SK-N-SH (cell line): ENCODE data around the gene GPC4. TPM values are rescaled to one million over a fixed set of nuclear protein-coding genes. Genes with fewer than 3 reads are reported as not detected.

ENCODE experiments used
- CTCF ChIA-PET: fragments of 300-600, 350-600 bp; formaldehyde crosslinking; extraction: SDS; loops from one replicate; lab custom pipeline; 2021; lab: Yijun Ruan, JAX
- POLR2A ChIA-PET: fragments of 350-600 bp; sonication (Branson Sonifier 250); formaldehyde crosslinking; extraction: SDS; loops from one replicate; lab custom pipeline; 2020; ENCODE audit warnings: antibody characterized with exemption, inconsistent platforms; lab: Yijun Ruan, JAX
- DNase-seq: peaks from one replicate; pipeline ENCODE4 v3.0.0; 2012
- H2AFZ ChIP-seq: fragments of 200-600 bp; sonication (generic); 2 replicates; pipeline ENCODE4 v1.8.1; 2016; ENCODE audit warnings: antibody characterized with exemption, mild to moderate bottlenecking, low read depth
- H3F3A ChIP-seq: fragments of 200-600 bp; sonication (generic); replicated peaks from 2 replicates; pipeline ENCODE3; 2016; ENCODE audit warnings: antibody characterized with exemption, mild to moderate bottlenecking; ENCODE audit not compliant: insufficient read depth
- H3K27ac ChIP-seq, 2 experiments: fragments of 200-500 bp in 1 of 2; fragments of 200-600 bp in 1 of 2; sonication (Bioruptor generic) in 1 of 2; sonication (generic), shearing (Covaris generic) in 1 of 2; 2 replicates each; pipeline versions ENCODE4 v1.5.1 to v1.6.1; 2014 to 2016; ENCODE audit warnings: low read depth in 2 of 2, inconsistent platforms in 1 of 2, low read length in 1 of 2, mild to moderate bottlenecking in 1 of 2, mixed read lengths in 1 of 2
- H3K27me3 ChIP-seq: fragments of 200-600 bp; sonication (generic), shearing (Covaris generic); 2 replicates; pipeline ENCODE4 v1.6.1; 2016; ENCODE audit warnings: mixed run types; ENCODE audit not compliant: insufficient read depth
- H3K36me3 ChIP-seq, 2 experiments: fragments of 200-500 bp in 1 of 2; fragments of 200-600 bp in 1 of 2; sonication (Bioruptor generic) in 1 of 2; sonication (generic) in 1 of 2; replicated peaks in 1 of 2; 2 replicates each; pipeline versions ENCODE3 to v1.5.1; 2014 to 2016; ENCODE audit warnings: low read length in 1 of 2, mild to moderate bottlenecking in 1 of 2; ENCODE audit not compliant: insufficient read depth in 2 of 2, control insufficient read depth in 1 of 2
- H3K4me1 ChIP-seq, 2 experiments: fragments of 200-500 bp in 1 of 2; fragments of 200-600 bp in 1 of 2; sonication (Bioruptor generic) in 1 of 2; sonication (generic), shearing (Covaris generic) in 1 of 2; 2 replicates each; pipeline versions ENCODE4 v1.5.1 to v1.6.1; 2014 to 2016; ENCODE audit warnings: low read depth in 1 of 2, low read length in 1 of 2, mixed run types in 1 of 2; ENCODE audit not compliant: insufficient read depth in 2 of 2, control insufficient read depth in 1 of 2
- H3K4me2 ChIP-seq: fragments of 200-600 bp; sonication (generic), shearing (Covaris generic); 2 replicates; pipeline ENCODE4 v1.6.1; 2017; ENCODE audit warnings: mixed run types
- H3K4me3 ChIP-seq, 2 experiments: fragments of 200-500 bp in 1 of 2; fragments of 200-600 bp in 1 of 2; sonication (Bioruptor generic) in 1 of 2; sonication (generic), shearing (Covaris generic) in 1 of 2; 2 replicates each; pipeline versions ENCODE4 v1.5.1 to v1.8.1; 2014 to 2016; ENCODE audit warnings: low read depth in 2 of 2, inconsistent platforms in 1 of 2, low read length in 1 of 2, mild to moderate bottlenecking in 1 of 2, mixed read lengths in 1 of 2, moderate library complexity in 1 of 2
- H3K79me2 ChIP-seq: fragments of 200-600 bp; sonication (generic); 2 replicates; pipeline ENCODE4 v1.8.1; 2017; ENCODE audit warnings: mild to moderate bottlenecking; ENCODE audit not compliant: insufficient read depth
- H3K9ac ChIP-seq: fragments of 200-600 bp; sonication (generic); 2 replicates; pipeline ENCODE4 v1.6.1; 2017; ENCODE audit warnings: mixed run types
- H3K9me2 ChIP-seq: fragments of 200-600 bp; sonication (generic); 2 replicates; pipeline ENCODE4 v1.6.1; 2017; ENCODE audit warnings: mixed run types
- H3K9me3 ChIP-seq: fragments of 200-600 bp; sonication (generic); 2 replicates; pipeline ENCODE4 v1.6.1; 2017; ENCODE audit warnings: mixed run types, mild to moderate bottlenecking, moderate library complexity
- H4K20me1 ChIP-seq: fragments of 200-600 bp; sonication (generic); 2 replicates; pipeline ENCODE4 v1.6.1; 2017; ENCODE audit warnings: mild to moderate bottlenecking, mixed run types; ENCODE audit not compliant: insufficient read depth
- CHD2 ChIP-seq: fragments of 150-350 bp; IDR thresholded peaks from 2 replicates; pipeline ENCODE4 v1.6.1; 2018; ENCODE audit warnings: low read length; ENCODE audit not compliant: partially characterized antibody
- ELF1 ChIP-seq: IDR thresholded peaks from 2 replicates; pipeline ENCODE4 v1.4.0; 2012
- EP300 ChIP-seq, 2 experiments: IDR thresholded peaks; 2 replicates each; pipeline versions ENCODE4 v1.4.0 to v1.6.1; 2012; ENCODE audit warnings: borderline replicate concordance in 1 of 2, low read depth in 1 of 2, low read length in 1 of 2
- FOXJ3 ChIP-seq: sonication (generic); formaldehyde crosslinking; IDR thresholded peaks from 2 replicates; pipeline ENCODE4 v1.5.1; 2020; ENCODE audit warnings: mild to moderate bottlenecking, missing genetic modification reagents
- GABPA ChIP-seq: IDR thresholded peaks from 2 replicates; pipeline ENCODE4 v1.4.0; 2012; ENCODE audit warnings: low read depth, mild to moderate bottlenecking
- JUND ChIP-seq: IDR thresholded peaks from 2 replicates; pipeline ENCODE4 v1.4.0; 2012
- MEF2A ChIP-seq: IDR thresholded peaks from 2 replicates; pipeline ENCODE4 v1.4.0; 2012; ENCODE audit warnings: low read depth, borderline replicate concordance
- NFIC ChIP-seq: IDR thresholded peaks from 2 replicates; pipeline ENCODE4 v1.4.0; 2012; ENCODE audit warnings: borderline replicate concordance
- RCOR1 ChIP-seq: fragments of 150-350 bp; IDR thresholded peaks from 2 replicates; pipeline ENCODE4 v1.6.1; 2017; ENCODE audit warnings: antibody characterized with exemption, low read length
- RXRA ChIP-seq: IDR thresholded peaks from 2 replicates; pipeline ENCODE4 v1.4.0; 2012; ENCODE audit warnings: low read depth, mild to moderate bottlenecking, borderline replicate concordance
- TAF1 ChIP-seq: IDR thresholded peaks from 2 replicates; pipeline ENCODE4 v1.6.1; 2012; ENCODE audit warnings: low read depth, mild to moderate bottlenecking, low read length, moderate library complexity, borderline replicate concordance
- TCF12 ChIP-seq: IDR thresholded peaks from 2 replicates; pipeline ENCODE4 v1.4.0; 2012
- TEAD4 ChIP-seq: IDR thresholded peaks from 2 replicates; pipeline ENCODE4 v1.4.0; 2012; ENCODE audit warnings: mild to moderate bottlenecking, borderline replicate concordance; ENCODE audit not compliant: insufficient read depth
- YY1 ChIP-seq: IDR thresholded peaks from 2 replicates; pipeline ENCODE4 v1.4.0; 2012; ENCODE audit warnings: low read depth, mild to moderate bottlenecking
- WGBS: methylation state at CpG from one replicate; pipeline ENCODE4 v1.1.6; 2017; ENCODE audit warnings: low lambda C conversion rate; 5-methylcytosine and 5-hydroxymethylcytosine counted together
- polyA plus RNA-seq, 3 experiments: library from polyadenylated mRNA; depleted of rRNA; stranded (reverse); fragments of >200 nt; gene quantifications; 2 replicates each; pipeline ENCODE4 v1.2.3, GENCODE V29; 2012
- TF ChIP-seq, protein P1 (sequence below): IDR thresholded peaks from 2 replicates; pipeline ENCODE4 v1.4.0; 2012; ENCODE audit warnings: low read depth, borderline replicate concordance
- TF ChIP-seq, protein P2 (sequence below): IDR thresholded peaks from 2 replicates; pipeline ENCODE4 v1.6.1; 2012; ENCODE audit warnings: mild to moderate bottlenecking, low read depth, low read length, moderate library complexity
- TF ChIP-seq, protein P3 (sequence below): fragments of 200-600 bp; sonication (generic); IDR thresholded peaks from 2 replicates; pipeline ENCODE4 v1.6.1; 2017; ENCODE audit warnings: antibody characterized with exemption, mild to moderate bottlenecking, moderate library complexity
- TF ChIP-seq, protein P4 (sequence below): IDR thresholded peaks from 2 replicates; pipeline ENCODE4; 2012
- TF ChIP-seq, protein P5 (sequence below): fragments of 150-350 bp; IDR thresholded peaks from 2 replicates; pipeline ENCODE4 v1.6.1; 2016; ENCODE audit warnings: mild to moderate bottlenecking, low read depth, low read length

Gene GPC4
- polyA plus RNA-seq, 1 of the 3 experiments (the other 2 are of a cell fraction) = 0.16 TPM

DNA sequence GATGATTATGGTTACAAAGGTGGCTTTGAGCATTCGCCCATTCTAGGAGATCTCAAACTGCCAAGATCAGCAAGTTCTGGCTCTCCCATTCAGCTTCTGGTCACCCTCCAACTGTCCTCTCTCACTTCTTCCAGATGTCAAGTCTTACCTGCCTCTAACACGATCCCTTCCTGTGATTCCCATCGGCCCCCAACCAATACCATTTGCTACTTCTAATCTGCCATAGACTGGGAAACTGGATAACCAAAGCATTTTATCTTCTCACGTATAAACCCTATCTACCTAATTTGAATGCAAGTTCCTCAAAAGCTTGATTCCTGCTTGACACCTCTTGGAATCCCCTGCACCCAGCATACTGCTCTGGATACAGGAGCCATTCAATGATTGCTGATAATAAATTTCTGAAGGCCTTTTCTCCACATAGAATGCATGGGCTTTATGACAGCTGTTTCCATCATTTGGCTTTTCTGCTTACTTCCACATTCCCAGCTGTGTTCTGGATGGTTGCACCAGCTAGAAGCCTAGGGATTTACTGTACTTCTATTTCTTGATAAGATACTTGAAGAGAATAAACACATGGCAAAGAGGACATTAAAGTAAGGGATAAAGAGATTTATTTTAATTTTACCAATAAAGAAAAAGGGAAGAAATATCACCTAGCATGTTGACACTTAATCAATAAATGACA, 9.6 kb downstream of the GPC4 start:
- no peak overlapping the region for H3K4me2 ChIP-seq
- CTCF ChIA-PET = no interaction called here
- WGBS = 29% methylated on average over 4 of the region's 4 CpGs

DNA sequence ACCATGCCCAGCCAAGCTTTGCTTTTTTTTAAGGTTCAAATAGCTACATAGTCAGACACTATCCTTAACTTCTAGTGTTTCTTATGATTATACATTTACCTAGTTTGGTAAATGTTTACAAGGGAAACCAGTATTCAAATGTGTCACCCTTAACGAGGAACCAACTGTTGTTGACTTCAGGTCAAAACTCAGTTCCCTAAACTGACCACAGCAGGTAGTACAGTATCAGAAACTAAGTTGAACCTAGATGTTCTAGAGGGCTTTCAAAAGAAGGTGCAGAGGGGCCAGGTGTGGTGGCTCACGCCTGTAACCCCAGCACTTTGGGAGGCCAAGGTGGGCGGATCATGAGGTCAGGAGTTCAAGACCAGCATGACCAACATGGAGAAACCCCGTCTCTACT, 11.3 kb downstream of the GPC4 start:
- no peaks in the 10 kb centered on the region for H3K79me2 ChIP-seq
- H4K20me1 ChIP-seq = no peaks in the 10 kb centered on the region

More for the DNA sequence above, 9.6 kb downstream of the GPC4 start:
- Histone ChIP-seq H3K27me3 (no peaks in the 10 kb centered on the region), H3F3A (no peaks in the 10 kb centered on the region), H3K4me1 (no peaks in the 10 kb centered on the region), H2AFZ (no peak overlapping the region), H3K4me3 (no peak overlapping the region), H3K27ac (no peak overlapping the region), H3K36me3 (no peaks in the 10 kb centered on the region), H3K9me3 (no peaks in the 10 kb centered on the region), H3K79me2 (no peaks in the 10 kb centered on the region), H4K20me1 (no peaks in the 10 kb centered on the region), H3K9ac (no peak overlapping the region), H3K9me2 (no peaks in the 10 kb centered on the region)
- POLR2A ChIA-PET = interaction anchor here (0.7 kb wide), 1 partner anchor 9 kb away, joined by 3 read pairs; no protein-coding TSS in a partner anchor
- TF ChIP-seq TEAD4 (no peak), CHD2 (no peak), JUND (no peak), TAF1 (no peak)
- TF ChIP-seq, protein P1, sequence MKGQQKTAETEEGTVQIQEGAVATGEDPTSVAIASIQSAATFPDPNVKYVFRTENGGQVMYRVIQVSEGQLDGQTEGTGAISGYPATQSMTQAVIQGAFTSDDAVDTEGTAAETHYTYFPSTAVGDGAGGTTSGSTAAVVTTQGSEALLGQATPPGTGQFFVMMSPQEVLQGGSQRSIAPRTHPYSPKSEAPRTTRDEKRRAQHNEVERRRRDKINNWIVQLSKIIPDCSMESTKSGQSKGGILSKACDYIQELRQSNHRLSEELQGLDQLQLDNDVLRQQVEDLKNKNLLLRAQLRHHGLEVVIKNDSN = no peak
- no peak for DNase-seq

More for the DNA sequence above, 11.3 kb downstream of the GPC4 start:
- DNase-seq = no peak
- ChIA-PET POLR2A (no interaction called here), CTCF (no interaction called here)
- H3K27me3 ChIP-seq = no peaks in the 10 kb centered on the region
- no peak overlapping the region for H2AFZ ChIP-seq
- no peak overlapping the region for H3K4me3 ChIP-seq
- H3K27ac ChIP-seq = no peak overlapping the region
- H3K36me3 ChIP-seq = no peaks in the 10 kb centered on the region
- TF ChIP-seq, protein P2, sequence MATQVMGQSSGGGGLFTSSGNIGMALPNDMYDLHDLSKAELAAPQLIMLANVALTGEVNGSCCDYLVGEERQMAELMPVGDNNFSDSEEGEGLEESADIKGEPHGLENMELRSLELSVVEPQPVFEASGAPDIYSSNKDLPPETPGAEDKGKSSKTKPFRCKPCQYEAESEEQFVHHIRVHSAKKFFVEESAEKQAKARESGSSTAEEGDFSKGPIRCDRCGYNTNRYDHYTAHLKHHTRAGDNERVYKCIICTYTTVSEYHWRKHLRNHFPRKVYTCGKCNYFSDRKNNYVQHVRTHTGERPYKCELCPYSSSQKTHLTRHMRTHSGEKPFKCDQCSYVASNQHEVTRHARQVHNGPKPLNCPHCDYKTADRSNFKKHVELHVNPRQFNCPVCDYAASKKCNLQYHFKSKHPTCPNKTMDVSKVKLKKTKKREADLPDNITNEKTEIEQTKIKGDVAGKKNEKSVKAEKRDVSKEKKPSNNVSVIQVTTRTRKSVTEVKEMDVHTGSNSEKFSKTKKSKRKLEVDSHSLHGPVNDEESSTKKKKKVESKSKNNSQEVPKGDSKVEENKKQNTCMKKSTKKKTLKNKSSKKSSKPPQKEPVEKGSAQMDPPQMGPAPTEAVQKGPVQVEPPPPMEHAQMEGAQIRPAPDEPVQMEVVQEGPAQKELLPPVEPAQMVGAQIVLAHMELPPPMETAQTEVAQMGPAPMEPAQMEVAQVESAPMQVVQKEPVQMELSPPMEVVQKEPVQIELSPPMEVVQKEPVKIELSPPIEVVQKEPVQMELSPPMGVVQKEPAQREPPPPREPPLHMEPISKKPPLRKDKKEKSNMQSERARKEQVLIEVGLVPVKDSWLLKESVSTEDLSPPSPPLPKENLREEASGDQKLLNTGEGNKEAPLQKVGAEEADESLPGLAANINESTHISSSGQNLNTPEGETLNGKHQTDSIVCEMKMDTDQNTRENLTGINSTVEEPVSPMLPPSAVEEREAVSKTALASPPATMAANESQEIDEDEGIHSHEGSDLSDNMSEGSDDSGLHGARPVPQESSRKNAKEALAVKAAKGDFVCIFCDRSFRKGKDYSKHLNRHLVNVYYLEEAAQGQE = no peak
- TF ChIP-seq CHD2 = no peak
- TF ChIP-seq NFIC = no peak
- TF ChIP-seq, protein P3, sequence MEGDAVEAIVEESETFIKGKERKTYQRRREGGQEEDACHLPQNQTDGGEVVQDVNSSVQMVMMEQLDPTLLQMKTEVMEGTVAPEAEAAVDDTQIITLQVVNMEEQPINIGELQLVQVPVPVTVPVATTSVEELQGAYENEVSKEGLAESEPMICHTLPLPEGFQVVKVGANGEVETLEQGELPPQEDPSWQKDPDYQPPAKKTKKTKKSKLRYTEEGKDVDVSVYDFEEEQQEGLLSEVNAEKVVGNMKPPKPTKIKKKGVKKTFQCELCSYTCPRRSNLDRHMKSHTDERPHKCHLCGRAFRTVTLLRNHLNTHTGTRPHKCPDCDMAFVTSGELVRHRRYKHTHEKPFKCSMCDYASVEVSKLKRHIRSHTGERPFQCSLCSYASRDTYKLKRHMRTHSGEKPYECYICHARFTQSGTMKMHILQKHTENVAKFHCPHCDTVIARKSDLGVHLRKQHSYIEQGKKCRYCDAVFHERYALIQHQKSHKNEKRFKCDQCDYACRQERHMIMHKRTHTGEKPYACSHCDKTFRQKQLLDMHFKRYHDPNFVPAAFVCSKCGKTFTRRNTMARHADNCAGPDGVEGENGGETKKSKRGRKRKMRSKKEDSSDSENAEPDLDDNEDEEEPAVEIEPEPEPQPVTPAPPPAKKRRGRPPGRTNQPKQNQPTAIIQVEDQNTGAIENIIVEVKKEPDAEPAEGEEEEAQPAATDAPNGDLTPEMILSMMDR = no peak
- TF ChIP-seq GABPA = no peak
- TF ChIP-seq EP300 (IDR thresholded peaks at IDR 0.05; ENCODE audit: borderline replicate concordance in 1 of 2, low read depth in 1 of 2, low read length in 1 of 2) = no peak
- no peak for TF ChIP-seq YY1
- TF ChIP-seq FOXJ3 (CRISPR knock-in tag) = no peak
- no peak for TF ChIP-seq MEF2A
- TF ChIP-seq RXRA = no peak
- TF ChIP-seq TCF12 = no peak
- no peak for TF ChIP-seq ELF1
- TF ChIP-seq RCOR1 = no peak
- TF ChIP-seq, protein P4, sequence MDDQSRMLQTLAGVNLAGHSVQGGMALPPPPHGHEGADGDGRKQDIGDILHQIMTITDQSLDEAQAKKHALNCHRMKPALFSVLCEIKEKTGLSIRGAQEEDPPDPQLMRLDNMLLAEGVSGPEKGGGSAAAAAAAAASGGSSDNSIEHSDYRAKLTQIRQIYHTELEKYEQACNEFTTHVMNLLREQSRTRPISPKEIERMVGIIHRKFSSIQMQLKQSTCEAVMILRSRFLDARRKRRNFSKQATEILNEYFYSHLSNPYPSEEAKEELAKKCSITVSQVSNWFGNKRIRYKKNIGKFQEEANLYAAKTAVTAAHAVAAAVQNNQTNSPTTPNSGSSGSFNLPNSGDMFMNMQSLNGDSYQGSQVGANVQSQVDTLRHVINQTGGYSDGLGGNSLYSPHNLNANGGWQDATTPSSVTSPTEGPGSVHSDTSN = no peak
- TF ChIP-seq, protein P5, sequence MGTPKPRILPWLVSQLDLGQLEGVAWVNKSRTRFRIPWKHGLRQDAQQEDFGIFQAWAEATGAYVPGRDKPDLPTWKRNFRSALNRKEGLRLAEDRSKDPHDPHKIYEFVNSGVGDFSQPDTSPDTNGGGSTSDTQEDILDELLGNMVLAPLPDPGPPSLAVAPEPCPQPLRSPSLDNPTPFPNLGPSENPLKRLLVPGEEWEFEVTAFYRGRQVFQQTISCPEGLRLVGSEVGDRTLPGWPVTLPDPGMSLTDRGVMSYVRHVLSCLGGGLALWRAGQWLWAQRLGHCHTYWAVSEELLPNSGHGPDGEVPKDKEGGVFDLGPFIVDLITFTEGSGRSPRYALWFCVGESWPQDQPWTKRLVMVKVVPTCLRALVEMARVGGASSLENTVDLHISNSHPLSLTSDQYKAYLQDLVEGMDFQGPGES = no peak
- 44% methylated on average over 4 of the region's 4 CpGs for WGBS
- no peak overlapping the region for H3K4me2 ChIP-seq
- H3K9ac ChIP-seq = no peak overlapping the region
- no peaks in the 10 kb centered on the region for H3K9me2 ChIP-seq
- no peaks in the 10 kb centered on the region for H3F3A ChIP-seq
- H3K4me1 ChIP-seq = no peaks in the 10 kb centered on the region
- H3K9me3 ChIP-seq = no peaks in the 10 kb centered on the region
